K562 (cell line): ENCODE results near the gene GIGYF2. TPM values are rescaled to one million over a fixed set of nuclear protein-coding genes. Genes with fewer than 3 reads are reported as not detected.

Experiments
- ATAC-seq: fragments of 200-7000 bp; cut with Tn5 transposase; 3 replicates; pipeline ENCODE4 v1.9.1; 2020; ENCODE audit warnings: moderate library complexity
- BruUV-seq: library from RNA; stranded (reverse); fragments of 400-500 nt; replicated peaks from 2 replicates; lab custom pipeline; 2021; lab: Mats Ljungman, UMichigan
- CTCF ChIA-PET: fragments of 300-600 bp; formaldehyde crosslinking; extraction: SDS; loops from one replicate; lab custom pipeline; 2021; ENCODE audit warnings: low intra/inter-chr PET ratio; lab: Yijun Ruan, JAX
- POLR2A ChIA-PET: fragments of 300-600, 350-650 bp; sonication (Branson Sonifier 250); formaldehyde crosslinking; extraction: SDS; loops from one replicate; lab custom pipeline; 2021; ENCODE audit warnings: antibody characterized with exemption, inconsistent platforms; lab: Yijun Ruan, JAX
- DNase-seq, 4 experiments: peaks; one replicate each; pipeline versions ENCODE4 v3.0.0 to v3.0.0-alpha.2; 2011 to 2018; ENCODE audit warnings: low spot score in 3 of 4, mixed read lengths in 3 of 4; ENCODE audit errors: extremely low read depth in 1 of 4
- FAIRE-seq: peaks from 2 replicates; lab custom pipeline; 2011; peaks lifted over from hg19 to GRCh38; lab: Jason Lieb, UNC
- H2AFZ ChIP-seq: 2 replicates; pipeline ENCODE4 v1.6.0; 2011; ENCODE audit warnings: low read depth, low read length, control low read depth, inconsistent platforms
- H3K27ac ChIP-seq: fragments of 200-600 bp; 3 replicates; pipeline ENCODE4 v1.8.0; 2011; ENCODE audit warnings: low read depth, mild to moderate bottlenecking, control low read depth, inconsistent platforms, low read length, moderate library complexity, mixed read lengths; ENCODE audit errors: extremely low read depth
- H3K27me3 ChIP-seq, 2 experiments: fragments of 300-600 bp in 1 of 2; 2 replicates in 1 of 2; 3 replicates in 1 of 2; pipeline versions ENCODE4 v1.6.0 to v1.8.0; 2011; ENCODE audit warnings: inconsistent platforms in 2 of 2, low read length in 2 of 2, mild to moderate bottlenecking in 1 of 2, mixed read lengths in 1 of 2, moderate library complexity in 1 of 2; ENCODE audit not compliant: control insufficient read depth in 2 of 2, insufficient read depth in 2 of 2
- H3K36me3 ChIP-seq: fragments of 300-600 bp; 3 replicates; pipeline ENCODE4 v1.8.0; 2011; ENCODE audit warnings: mild to moderate bottlenecking, low read length, inconsistent platforms; ENCODE audit not compliant: control insufficient read depth, insufficient read depth
- H3K4me1 ChIP-seq, 2 experiments: fragments of 200-600 bp in 1 of 2; replicated peaks in 1 of 2; 2 replicates in 1 of 2; 3 replicates in 1 of 2; pipeline versions ENCODE4 v1.5.1 to v1.8.0; 2011; ENCODE audit warnings: inconsistent platforms in 2 of 2, low read length in 2 of 2, mild to moderate bottlenecking in 1 of 2, mixed read lengths in 1 of 2, moderate library complexity in 1 of 2; ENCODE audit not compliant: control insufficient read depth in 2 of 2, insufficient read depth in 2 of 2
- H3K4me2 ChIP-seq: 2 replicates; pipeline ENCODE4 v1.6.1; 2011; ENCODE audit warnings: low read length, control low read depth, inconsistent platforms, mixed read lengths; ENCODE audit not compliant: insufficient read depth
- H3K4me3 ChIP-seq: fragments of 200-600 bp; sonication (generic), shearing (Covaris generic); 2 replicates; pipeline ENCODE4 v1.5.1; 2016; ENCODE audit warnings: control low read depth, inconsistent platforms
- H3K79me2 ChIP-seq: fragments of 200-600 bp; 3 replicates; pipeline ENCODE4 v1.8.0; 2011; ENCODE audit warnings: low read length, inconsistent platforms; ENCODE audit not compliant: control insufficient read depth, insufficient read depth
- H3K9ac ChIP-seq, 2 experiments: 2 replicates each; pipeline versions ENCODE4 v1.6.0 to v1.6.1; 2011; ENCODE audit warnings: low read depth in 2 of 2, low read length in 2 of 2, control low read depth in 1 of 2, inconsistent platforms in 1 of 2, mild to moderate bottlenecking in 1 of 2, mixed read lengths in 1 of 2; ENCODE audit not compliant: insufficient read depth in 1 of 2
- H3K9me1 ChIP-seq: one replicate; pipeline ENCODE4 v1.6.0; 2011; ENCODE audit warnings: inconsistent platforms, mild to moderate bottlenecking, low read length, moderate library complexity; ENCODE audit not compliant: control insufficient read depth, insufficient read depth
- H3K9me3 ChIP-seq: replicated peaks from 2 replicates; pipeline ENCODE4 v1.5.1; 2011; ENCODE audit warnings: low read depth, low read length, inconsistent platforms; ENCODE audit not compliant: control insufficient read depth, insufficient read depth
- H4K20me1 ChIP-seq: replicated peaks from 2 replicates; pipeline ENCODE4 v1.6.1; 2011; ENCODE audit warnings: low read length, inconsistent platforms, mixed read lengths; ENCODE audit not compliant: control insufficient read depth, insufficient read depth
- BACH1 ChIP-seq: fragments of 200-800 bp; sonication (Bioruptor generic); IDR thresholded peaks from 2 replicates; pipeline ENCODE4 v1.6.1; 2016; ENCODE audit warnings: missing genetic modification characterization, missing compliant biosample characterization
- BRD4 ChIP-seq: fragments of 200-600 bp; sonication (generic); IDR thresholded peaks from 2 replicates; pipeline ENCODE4 v1.6.1; 2017; ENCODE audit warnings: inconsistent platforms
- SMAD2 ChIP-seq: fragments of 150-350 bp; IDR thresholded peaks from 2 replicates; pipeline ENCODE4 v1.6.1; 2014; ENCODE audit warnings: low read depth, mild to moderate bottlenecking, low read length
- SRSF3 ChIP-seq: fragments of 200-400 bp; formaldehyde crosslinking; IDR thresholded peaks from 2 replicates; pipeline ENCODE4 v1.6.1; 2016; ENCODE audit warnings: mild to moderate bottlenecking, low read length, moderate library complexity; ENCODE audit not compliant: insufficient read depth
- SRSF9 ChIP-seq: fragments of 200-400 bp; formaldehyde crosslinking; IDR thresholded peaks from 2 replicates; pipeline ENCODE4 v1.6.1; 2017; ENCODE audit warnings: low read depth, low read length, borderline replicate concordance
- TFE3 ChIP-seq: fragments of 450-650 bp; formaldehyde crosslinking; IDR thresholded peaks from 2 replicates; pipeline ENCODE4 v1.4.0; 2020; ENCODE audit warnings: mild to moderate bottlenecking, mixed read lengths
- THRA ChIP-seq: fragments of 450-650 bp; IDR thresholded peaks from 2 replicates; pipeline ENCODE4 v1.6.1; 2017; ENCODE audit warnings: mild to moderate bottlenecking, moderate library complexity
- ZNF57 ChIP-seq: fragments of 450-650 bp; formaldehyde crosslinking; IDR thresholded peaks from 2 replicates; pipeline ENCODE4 v1.4.0; 2020; ENCODE audit warnings: mild to moderate bottlenecking, moderate library complexity
- WGBS: fragments of 100-300 bp; shearing (Covaris generic); methylation state at CpG from one replicate; pipeline ENCODE4 v1.1.6; 2016; ENCODE audit warnings: low coverage, mixed read lengths; ENCODE audit not compliant: insufficient coverage; ENCODE audit errors: missing lambda C conversion rate; 5-methylcytosine and 5-hydroxymethylcytosine counted together
- in situ Hi-C: fragments of 300-500 bp; cut with MboI; formaldehyde crosslinking; loops from 4 replicates; pipeline ENCODE4 v1.15.0; 2018; ENCODE audit warnings: inconsistent platforms, mixed read lengths
- intact Hi-C: fragments of 100-400 bp; cut with micrococcal nuclease; formaldehyde crosslinking; loops from 2 replicates; pipeline ENCODE4 v1.14.2; 2022
- polyA plus RNA-seq, 8 experiments: library from polyadenylated mRNA; depleted of rRNA in 4 of 8; stranded (reverse) in 5 of 8; unstranded in 3 of 8; fragments of >200 nt; fragmentation: Nextera tagmentation in 2 of 8; fragmentation: Illumina TruSeq in 1 of 8; extraction: Ambion mirVana in 2 of 8; extraction: Trizol in 1 of 8; gene quantifications; 2 replicates each; pipeline versions ENCODE4 v1.2.1 to v1.2.3, GENCODE V29; 2011 to 2014; ENCODE audit warnings: inconsistent platforms in 1 of 8, missing spikeins in 1 of 8
- total RNA-seq, 7 experiments: library from RNA; depleted of rRNA in 6 of 7; stranded (reverse); fragments of >200 nt in 6 of 7; fragmentation: Illumina TruSeq in 2 of 7; extraction: Trizol in 2 of 7; gene quantifications; 2 replicates each; pipeline versions ENCODE4 v1.2.1 to v1.2.3, GENCODE V29; 2011 to 2021; ENCODE audit warnings: low replicate concordance in 1 of 7
- TF ChIP-seq, protein P1 (sequence below): fragments of 150-350 bp; conservative IDR thresholded peaks from 2 replicates; pipeline ENCODE4 v1.6.1; 2014; ENCODE audit warnings: low read length
- TF ChIP-seq, protein P2 (sequence below): fragments of 250-450 bp; sonication (Bioruptor Pico); IDR thresholded peaks from 2 replicates; pipeline ENCODE4 v1.8.0; 2021; ENCODE audit warnings: mild to moderate bottlenecking, moderate library complexity
- TF ChIP-seq, protein P3 (sequence below), 3 experiments: fragments of 200-800 bp in 1 of 3; sonication (Bioruptor generic) in 1 of 3; sonication (generic) in 1 of 3; formaldehyde crosslinking in 1 of 3; IDR thresholded peaks; 2 replicates each; pipeline versions ENCODE4 v1.6.1 to v1.8.0; 2016 to 2022; ENCODE audit warnings: mild to moderate bottlenecking in 2 of 3, missing compliant biosample characterization in 2 of 3, missing genetic modification characterization in 2 of 3, missing genetic modification reagents in 1 of 3

Gene GIGYF2
- total and polyA plus RNA-seq, 9 of the 15 experiments (the other 6 are each of a cell fraction or from before 2014, with no cell fraction given), result 12.7 to 52.7 (median 34.9) TPM

DNA sequence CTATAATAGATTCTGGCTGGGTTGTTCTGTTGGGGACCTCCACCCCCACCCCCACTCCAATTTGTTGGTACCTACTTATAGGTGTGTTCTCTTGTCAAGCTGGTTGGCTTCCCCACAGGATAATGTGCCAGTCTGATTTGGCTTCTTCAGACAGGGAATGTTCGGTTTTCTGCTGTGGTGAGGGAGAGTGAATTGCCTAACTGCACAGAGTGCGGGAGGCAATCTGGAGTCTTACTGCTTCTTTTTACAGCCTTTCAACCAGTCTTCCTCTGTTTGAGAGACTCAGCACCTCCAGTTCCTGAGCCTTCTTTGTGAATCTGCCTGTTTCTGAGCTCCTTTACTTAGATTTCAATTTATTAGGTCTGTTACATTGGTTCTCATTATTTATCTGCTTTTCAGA lies 145.6 kb downstream of the GIGYF2 start:
- Histone ChIP-seq H3K9ac (no peak overlapping the region), H3K79me2 (peaks cover 5% of the 10 kb centered on the region; the same call in 1 of the 3 replicates), H3K27ac (no peak overlapping the region), H2AFZ (no peak overlapping the region), H3K9me3 (no peaks in the 10 kb centered on the region), H3K9me1 (no peaks in the 10 kb centered on the region), H4K20me1 (no peaks in the 10 kb centered on the region), H3K4me3 (no peak overlapping the region), H3K27me3 (no peaks in the 10 kb centered on the region), H3K4me1 (peaks cover 0 to 14% of the 10 kb centered on the region in 2 experiments; a peak in 4 of 5 replicates), H3K4me2 (no peak overlapping the region), H3K36me3 (peaks cover 80% of the 10 kb centered on the region)
- intact Hi-C loops, result no loop called here
- no TSS peak for BruUV-seq
- CTCF ChIA-PET, result no interaction called here
- ATAC-seq (no peak), DNase-seq (no peak), FAIRE-seq (no peak)
- POLR2A ChIA-PET, result interaction anchor here (1.9 kb wide), 1 partner anchor 9 kb away, joined by 5 read pairs; no protein-coding TSS in a partner anchor
- 50% methylated on average over 2 of the region's 2 CpGs for WGBS
- in situ Hi-C loops, result no loop called here
- TF ChIP-seq SRSF3, result no peak
- no peak for TF ChIP-seq ZNF57
- no peak for TF ChIP-seq SMAD2
- no peak for TF ChIP-seq TFE3 (CRISPR knock-in tag)
- TF ChIP-seq, protein P1, sequence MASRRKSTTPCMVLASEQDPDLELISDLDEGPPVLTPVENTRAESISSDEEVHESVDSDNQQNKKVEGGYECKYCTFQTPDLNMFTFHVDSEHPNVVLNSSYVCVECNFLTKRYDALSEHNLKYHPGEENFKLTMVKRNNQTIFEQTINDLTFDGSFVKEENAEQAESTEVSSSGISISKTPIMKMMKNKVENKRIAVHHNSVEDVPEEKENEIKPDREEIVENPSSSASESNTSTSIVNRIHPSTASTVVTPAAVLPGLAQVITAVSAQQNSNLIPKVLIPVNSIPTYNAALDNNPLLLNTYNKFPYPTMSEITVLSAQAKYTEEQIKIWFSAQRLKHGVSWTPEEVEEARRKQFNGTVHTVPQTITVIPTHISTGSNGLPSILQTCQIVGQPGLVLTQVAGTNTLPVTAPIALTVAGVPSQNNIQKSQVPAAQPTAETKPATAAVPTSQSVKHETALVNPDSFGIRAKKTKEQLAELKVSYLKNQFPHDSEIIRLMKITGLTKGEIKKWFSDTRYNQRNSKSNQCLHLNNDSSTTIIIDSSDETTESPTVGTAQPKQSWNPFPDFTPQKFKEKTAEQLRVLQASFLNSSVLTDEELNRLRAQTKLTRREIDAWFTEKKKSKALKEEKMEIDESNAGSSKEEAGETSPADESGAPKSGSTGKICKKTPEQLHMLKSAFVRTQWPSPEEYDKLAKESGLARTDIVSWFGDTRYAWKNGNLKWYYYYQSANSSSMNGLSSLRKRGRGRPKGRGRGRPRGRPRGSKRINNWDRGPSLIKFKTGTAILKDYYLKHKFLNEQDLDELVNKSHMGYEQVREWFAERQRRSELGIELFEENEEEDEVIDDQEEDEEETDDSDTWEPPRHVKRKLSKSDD, result no peak
- no peak for TF ChIP-seq SRSF9
- TF ChIP-seq, protein P2, sequence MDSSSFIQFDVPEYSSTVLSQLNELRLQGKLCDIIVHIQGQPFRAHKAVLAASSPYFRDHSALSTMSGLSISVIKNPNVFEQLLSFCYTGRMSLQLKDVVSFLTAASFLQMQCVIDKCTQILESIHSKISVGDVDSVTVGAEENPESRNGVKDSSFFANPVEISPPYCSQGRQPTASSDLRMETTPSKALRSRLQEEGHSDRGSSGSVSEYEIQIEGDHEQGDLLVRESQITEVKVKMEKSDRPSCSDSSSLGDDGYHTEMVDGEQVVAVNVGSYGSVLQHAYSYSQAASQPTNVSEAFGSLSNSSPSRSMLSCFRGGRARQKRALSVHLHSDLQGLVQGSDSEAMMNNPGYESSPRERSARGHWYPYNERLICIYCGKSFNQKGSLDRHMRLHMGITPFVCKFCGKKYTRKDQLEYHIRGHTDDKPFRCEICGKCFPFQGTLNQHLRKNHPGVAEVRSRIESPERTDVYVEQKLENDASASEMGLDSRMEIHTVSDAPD (CRISPR knock-in tag), result no peak
- TF ChIP-seq THRA, result no peak
- TF ChIP-seq, protein P3, sequence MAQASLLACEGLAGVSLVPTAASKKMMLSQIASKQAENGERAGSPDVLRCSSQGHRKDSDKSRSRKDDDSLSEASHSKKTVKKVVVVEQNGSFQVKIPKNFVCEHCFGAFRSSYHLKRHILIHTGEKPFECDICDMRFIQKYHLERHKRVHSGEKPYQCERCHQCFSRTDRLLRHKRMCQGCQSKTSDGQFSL (CRISPR knock-in tag; IDR thresholded peaks at IDR 0.05), result no peak
- TF ChIP-seq, protein P3 (tag; IDR thresholded peaks at IDR 0.05), result no peak
- no peak for TF ChIP-seq BACH1 (tag)
- no peak for TF ChIP-seq BRD4
